IMR-90 (cell line): ENCODE measurements around the gene CRYZL1. TPM values are rescaled to one million over a fixed set of nuclear protein-coding genes. Genes with fewer than 3 reads are reported as not detected.
A peak's percentile ranks its signal among the peaks of the same experiment; 100 is the strongest.

Source experiments
- CTCF ChIP-seq: conservative IDR thresholded peaks from 2 replicates; pipeline ENCODE4 v1.5.1; 2012; ENCODE audit warnings: mild to moderate bottlenecking, low read depth, low read length, improper control_type of control experiment
- MAZ ChIP-seq: IDR thresholded peaks from 2 replicates; pipeline ENCODE4 v1.6.1; 2012; ENCODE audit warnings: low read depth, mild to moderate bottlenecking, low read length, improper control_type of control experiment, moderate library complexity, borderline replicate concordance
- polyA plus RNA-seq, 3 experiments: library from polyadenylated mRNA; depleted of rRNA; stranded (reverse); fragments of >200 nt; gene quantifications; 2 replicates each; pipeline ENCODE4 v1.2.3, GENCODE V29; 2012; ENCODE audit warnings: low replicate concordance in 1 of 3
- total RNA-seq: library from RNA; depleted of rRNA; stranded (reverse); fragments of >200 nt; gene quantifications from 2 replicates; pipeline ENCODE4 v1.2.3, GENCODE V29; 2012

The CRYZL1 gene
- total and polyA plus RNA-seq, 2 of the 4 experiments (the other 2 are of a cell fraction) = 19.9 to 28.5 TPM

DNA sequence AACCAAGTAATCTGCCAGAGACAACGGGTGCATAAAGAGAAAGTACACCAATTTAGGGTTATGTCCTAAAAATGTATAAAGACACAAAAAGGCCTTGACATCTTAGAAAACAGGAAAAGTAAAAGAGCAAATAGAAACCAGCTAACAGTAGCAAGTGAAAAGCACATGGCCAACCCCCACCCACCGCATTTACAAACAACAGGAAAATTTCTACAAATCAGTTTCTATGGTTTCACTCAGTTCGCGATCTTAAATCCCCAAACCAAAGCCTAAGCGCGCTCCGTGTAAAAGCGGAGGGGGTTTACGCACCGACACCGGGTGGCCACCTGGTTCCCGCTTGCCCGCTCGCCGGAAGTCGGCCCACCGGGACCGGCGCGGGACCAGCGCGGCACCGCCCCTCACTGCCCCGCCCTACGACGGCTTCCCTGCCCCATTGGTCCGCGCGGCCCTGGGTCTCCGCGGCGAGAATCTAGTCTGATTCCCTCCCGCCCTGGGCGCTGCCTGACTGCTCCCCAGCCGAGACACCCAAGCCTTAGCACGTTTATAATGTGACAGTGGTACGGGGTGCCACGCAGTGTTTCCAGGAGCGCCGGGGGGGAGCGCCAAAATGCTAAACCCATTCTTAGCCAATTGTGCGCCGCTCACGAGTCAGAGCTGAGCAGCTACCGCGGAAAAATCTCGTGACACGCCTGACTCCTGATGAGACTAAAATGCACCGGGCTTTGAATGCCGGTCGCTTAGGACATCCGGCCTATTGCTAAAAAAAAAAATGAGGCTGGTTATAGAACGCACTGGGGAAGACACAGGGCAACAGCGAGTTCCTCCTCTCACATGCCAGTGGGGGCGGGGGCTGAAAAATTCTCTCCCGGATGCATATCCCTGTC, 99.5 kb downstream of the CRYZL1 start, which contains the start of gene GART (continued):
- no peak for TF ChIP-seq CTCF
- TF ChIP-seq MAZ = 0 out of 2 replicates have a peak, but pooled peaks have one; percentile 48
